HepG2 (cell line): ENCODE measurements around the gene FOXA3. TPM values are rescaled to one million over a fixed set of nuclear protein-coding genes. Genes with fewer than 3 reads are reported as not detected.
A peak's percentile ranks its signal among the peaks of the same experiment; 100 is the strongest.

ENCODE experiments used
- AKAP8 ChIP-seq: sonication (generic); formaldehyde crosslinking; IDR thresholded peaks from 2 replicates; pipeline ENCODE4 v1.5.1; 2020; ENCODE audit warnings: mild to moderate bottlenecking, missing genetic modification reagents
- ELF3 ChIP-seq: IDR thresholded peaks from 2 replicates; pipeline ENCODE4 v1.6.1; 2016; ENCODE audit warnings: missing genetic modification reagents, missing compliant biosample characterization
- FOXK1 ChIP-seq: sonication (generic); formaldehyde crosslinking; IDR thresholded peaks from 2 replicates; pipeline ENCODE4 v1.4.0; 2020; ENCODE audit warnings: low read depth, missing genetic modification reagents, borderline replicate concordance
- GABPA ChIP-seq, 2 experiments: IDR thresholded peaks; 2 replicates each; pipeline ENCODE4 v1.6.1; 2011 to 2016; ENCODE audit warnings: low read depth in 2 of 2, low read length in 1 of 2, missing biosample characterization in 1 of 2, missing genetic modification characterization in 1 of 2
- HDAC2 ChIP-seq: sonication (generic); formaldehyde crosslinking; IDR thresholded peaks from 2 replicates; pipeline ENCODE4 v1.4.0; 2020; ENCODE audit warnings: missing genetic modification reagents
- HNF4G ChIP-seq, 2 experiments: sonication (generic) in 1 of 2; formaldehyde crosslinking in 1 of 2; IDR thresholded peaks; 2 replicates each; pipeline versions ENCODE4 v1.4.0 to v1.6.1; 2011 to 2020; ENCODE audit warnings: borderline replicate concordance in 2 of 2, low read depth in 2 of 2, mild to moderate bottlenecking in 2 of 2, low read length in 1 of 2, missing genetic modification reagents in 1 of 2, moderate library complexity in 1 of 2
- HOXD1 ChIP-seq: sonication (generic); formaldehyde crosslinking; IDR thresholded peaks from 2 replicates; pipeline ENCODE4 v1.5.0; 2020; ENCODE audit warnings: missing genetic modification reagents
- MAZ ChIP-seq, 2 experiments: sonication (generic) in 1 of 2; formaldehyde crosslinking in 1 of 2; IDR thresholded peaks; 2 replicates each; pipeline versions ENCODE4 v1.5.0 to v1.6.1; 2012 to 2020; ENCODE audit warnings: low read depth in 2 of 2, mild to moderate bottlenecking in 2 of 2, borderline replicate concordance in 1 of 2, improper control_type of control experiment in 1 of 2, low read length in 1 of 2, missing genetic modification reagents in 1 of 2, moderate library complexity in 1 of 2
- MEIS1 ChIP-seq: sonication (generic); formaldehyde crosslinking; IDR thresholded peaks from 2 replicates; pipeline ENCODE4 v1.9.0; 2021; ENCODE audit warnings: mild to moderate bottlenecking, missing genetic modification reagents, moderate library complexity, borderline replicate concordance
- MTA1 ChIP-seq: sonication (generic); formaldehyde crosslinking; IDR thresholded peaks from 2 replicates; pipeline ENCODE4 v1.4.0; 2020; ENCODE audit warnings: missing genetic modification reagents, mild to moderate bottlenecking, borderline replicate concordance
- SP5 ChIP-seq: IDR thresholded peaks from 2 replicates; pipeline ENCODE4 v1.6.1; 2016; ENCODE audit warnings: low read depth, borderline replicate concordance
- XRCC5 ChIP-seq: fragments of 200-400 bp; formaldehyde crosslinking; optimal IDR thresholded peaks from 2 replicates; pipeline ENCODE3; 2017; ENCODE audit warnings: mild to moderate bottlenecking, low read length
- ZNF766 ChIP-seq: sonication (generic); formaldehyde crosslinking; IDR thresholded peaks from 2 replicates; pipeline ENCODE4 v1.5.0; 2020; ENCODE audit warnings: missing genetic modification reagents, borderline replicate concordance
- polyA plus RNA-seq, 8 experiments: library from polyadenylated mRNA; depleted of rRNA in 3 of 8; stranded (reverse) in 7 of 8; unstranded in 1 of 8; fragments of >200 nt; fragmentation: Illumina TruSeq in 4 of 8; extraction: Trizol in 4 of 8; gene quantifications; 2 replicates each; pipeline versions ENCODE4 v1.2.1 to v1.2.3, GENCODE V29; 2011 to 2016; ENCODE audit warnings: low read depth in 4 of 8, missing spikeins in 1 of 8, mixed read lengths in 1 of 8; ENCODE audit not compliant: insufficient read depth in 1 of 8
- total RNA-seq, 5 experiments: library from RNA; depleted of rRNA; stranded (reverse); fragments of >200 nt; fragmentation: Illumina TruSeq; extraction: Trizol; gene quantifications; 2 replicates each; pipeline ENCODE4 v1.2.3, GENCODE V29; 2016; ENCODE audit warnings: low read depth in 1 of 5
- TF ChIP-seq, protein P1 (sequence below): IDR thresholded peaks from 2 replicates; pipeline ENCODE4 v1.6.1; 2016; ENCODE audit warnings: missing compliant biosample characterization, missing genetic modification reagents, borderline replicate concordance
- TF ChIP-seq, protein P2 (sequence below): sonication (generic); formaldehyde crosslinking; IDR thresholded peaks from 2 replicates; pipeline ENCODE4 v1.4.0; 2020; ENCODE audit warnings: missing genetic modification reagents, borderline replicate concordance
- TF ChIP-seq, protein P3 (sequence below): IDR thresholded peaks from 2 replicates; pipeline ENCODE4 v1.6.1; 2016; ENCODE audit warnings: low read depth, control low read depth
- TF ChIP-seq, protein P4 (sequence below): sonication (generic); formaldehyde crosslinking; IDR thresholded peaks from 2 replicates; pipeline ENCODE4 v1.8.0; 2022; ENCODE audit warnings: missing genetic modification reagents, mild to moderate bottlenecking, borderline replicate concordance
- TF ChIP-seq, protein P5 (sequence below): IDR thresholded peaks from 2 replicates; pipeline ENCODE4 v1.6.1; 2016; ENCODE audit warnings: missing genetic modification reagents, missing compliant biosample characterization

FOXA3 gene
- total and polyA plus RNA-seq, 2 of the 13 experiments (the other 11 are each of a cell fraction or from before 2014, with no cell fraction given): 29.8 to 47.6 TPM

DNA sequence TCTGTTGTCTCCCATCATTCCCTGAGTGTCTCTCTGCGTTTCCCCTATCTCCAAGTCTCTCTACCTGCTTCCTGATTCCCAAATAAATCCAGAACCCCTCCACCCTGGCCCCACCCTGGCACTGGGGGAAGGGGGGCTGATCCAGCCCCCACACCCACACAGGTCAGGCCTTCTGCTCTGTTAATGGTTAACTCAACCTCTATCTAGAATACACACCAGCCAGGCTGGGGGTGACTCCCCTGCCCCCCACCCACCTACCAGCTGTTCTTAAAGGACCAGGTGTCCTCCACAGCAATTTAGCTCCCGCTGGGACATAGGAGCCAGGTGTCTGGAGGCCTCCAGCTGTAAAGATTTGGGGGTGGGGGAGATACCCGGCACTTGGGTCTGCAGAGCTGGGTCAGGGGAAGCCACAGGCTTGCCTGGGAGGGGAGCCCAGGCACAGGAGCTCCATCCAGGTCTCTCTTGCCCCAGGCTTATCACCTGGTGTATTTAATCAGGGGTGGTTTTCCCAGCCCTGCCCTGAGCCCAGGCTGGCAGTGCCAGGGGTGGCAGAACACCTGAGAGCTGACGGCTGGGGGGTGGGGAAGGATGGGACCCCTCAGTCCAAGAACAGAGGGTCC, 17.9 kb downstream of the FOXA3 start (continued):
- TF ChIP-seq HDAC2 (CRISPR knock-in tag): peak; percentile 79
- TF ChIP-seq ZNF766 (CRISPR knock-in tag): 0 out of 2 replicates have a peak, but pooled peaks have one; percentile 33
- 0 out of 2 replicates have a peak, but pooled peaks have one; percentile 38 for TF ChIP-seq HOXD1 (CRISPR knock-in tag)
- peak; percentile 93 for TF ChIP-seq MAZ (IDR thresholded peaks at IDR 0.05; ENCODE audit: borderline replicate concordance, low read depth, low read length)
- peak; percentile 82; the same call in 1 of the 2 replicates for TF ChIP-seq MAZ (CRISPR knock-in tag; IDR thresholded peaks at IDR 0.05; ENCODE audit: low read depth)
- TF ChIP-seq, protein P1, sequence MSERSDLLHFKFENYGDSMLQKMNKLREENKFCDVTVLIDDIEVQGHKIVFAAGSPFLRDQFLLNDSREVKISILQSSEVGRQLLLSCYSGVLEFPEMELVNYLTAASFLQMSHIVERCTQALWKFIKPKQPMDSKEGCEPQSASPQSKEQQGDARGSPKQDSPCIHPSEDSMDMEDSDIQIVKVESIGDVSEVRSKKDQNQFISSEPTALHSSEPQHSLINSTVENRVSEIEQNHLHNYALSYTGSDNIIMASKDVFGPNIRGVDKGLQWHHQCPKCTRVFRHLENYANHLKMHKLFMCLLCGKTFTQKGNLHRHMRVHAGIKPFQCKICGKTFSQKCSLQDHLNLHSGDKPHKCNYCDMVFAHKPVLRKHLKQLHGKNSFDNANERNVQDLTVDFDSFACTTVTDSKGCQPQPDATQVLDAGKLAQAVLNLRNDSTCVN: peak; percentile 77; the same call in 1 of the 2 replicates
- peak; percentile 56; the same call in 1 of the 2 replicates for TF ChIP-seq HNF4G (IDR thresholded peaks at IDR 0.05; ENCODE audit: borderline replicate concordance, low read depth, low read length)
- no peak for TF ChIP-seq HNF4G (CRISPR knock-in tag; IDR thresholded peaks at IDR 0.05; ENCODE audit: borderline replicate concordance, low read depth)
- TF ChIP-seq, protein P2, sequence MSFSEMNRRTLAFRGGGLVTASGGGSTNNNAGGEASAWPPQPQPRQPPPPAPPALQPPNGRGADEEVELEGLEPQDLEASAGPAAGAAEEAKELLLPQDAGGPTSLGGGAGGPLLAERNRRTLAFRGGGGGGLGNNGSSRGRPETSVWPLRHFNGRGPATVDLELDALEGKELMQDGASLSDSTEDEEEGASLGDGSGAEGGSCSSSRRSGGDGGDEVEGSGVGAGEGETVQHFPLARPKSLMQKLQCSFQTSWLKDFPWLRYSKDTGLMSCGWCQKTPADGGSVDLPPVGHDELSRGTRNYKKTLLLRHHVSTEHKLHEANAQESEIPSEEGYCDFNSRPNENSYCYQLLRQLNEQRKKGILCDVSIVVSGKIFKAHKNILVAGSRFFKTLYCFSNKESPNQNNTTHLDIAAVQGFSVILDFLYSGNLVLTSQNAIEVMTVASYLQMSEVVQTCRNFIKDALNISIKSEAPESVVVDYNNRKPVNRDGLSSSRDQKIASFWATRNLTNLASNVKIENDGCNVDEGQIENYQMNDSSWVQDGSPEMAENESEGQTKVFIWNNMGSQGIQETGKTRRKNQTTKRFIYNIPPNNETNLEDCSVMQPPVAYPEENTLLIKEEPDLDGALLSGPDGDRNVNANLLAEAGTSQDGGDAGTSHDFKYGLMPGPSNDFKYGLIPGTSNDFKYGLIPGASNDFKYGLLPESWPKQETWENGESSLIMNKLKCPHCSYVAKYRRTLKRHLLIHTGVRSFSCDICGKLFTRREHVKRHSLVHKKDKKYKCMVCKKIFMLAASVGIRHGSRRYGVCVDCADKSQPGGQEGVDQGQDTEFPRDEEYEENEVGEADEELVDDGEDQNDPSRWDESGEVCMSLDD: peak; percentile 94
- TF ChIP-seq GABPA (IDR thresholded peaks at IDR 0.05; ENCODE audit: low read depth, low read length): no peak
- 0 out of 2 replicates have a peak, but pooled peaks have one; percentile 39 for TF ChIP-seq GABPA (CRISPR knock-in tag; IDR thresholded peaks at IDR 0.05; ENCODE audit: low read depth)
- TF ChIP-seq ELF3 (CRISPR knock-in tag): peak; percentile 66
- no peak for TF ChIP-seq MTA1 (CRISPR knock-in tag)
- peak; percentile 21 for TF ChIP-seq AKAP8 (CRISPR knock-in tag)
- TF ChIP-seq, protein P3, sequence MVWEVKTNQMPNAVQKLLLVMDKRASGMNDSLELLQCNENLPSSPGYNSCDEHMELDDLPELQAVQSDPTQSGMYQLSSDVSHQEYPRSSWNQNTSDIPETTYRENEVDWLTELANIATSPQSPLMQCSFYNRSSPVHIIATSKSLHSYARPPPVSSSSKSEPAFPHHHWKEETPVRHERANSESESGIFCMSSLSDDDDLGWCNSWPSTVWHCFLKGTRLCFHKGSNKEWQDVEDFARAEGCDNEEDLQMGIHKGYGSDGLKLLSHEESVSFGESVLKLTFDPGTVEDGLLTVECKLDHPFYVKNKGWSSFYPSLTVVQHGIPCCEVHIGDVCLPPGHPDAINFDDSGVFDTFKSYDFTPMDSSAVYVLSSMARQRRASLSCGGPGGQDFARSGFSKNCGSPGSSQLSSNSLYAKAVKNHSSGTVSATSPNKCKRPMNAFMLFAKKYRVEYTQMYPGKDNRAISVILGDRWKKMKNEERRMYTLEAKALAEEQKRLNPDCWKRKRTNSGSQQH (CRISPR knock-in tag): 0 out of 2 replicates have a peak, but pooled peaks have one; percentile 57
- TF ChIP-seq MEIS1 (CRISPR knock-in tag): peak; percentile 14; the same call in 1 of the 2 replicates
- peak; percentile 79 for TF ChIP-seq XRCC5
- TF ChIP-seq, protein P4, sequence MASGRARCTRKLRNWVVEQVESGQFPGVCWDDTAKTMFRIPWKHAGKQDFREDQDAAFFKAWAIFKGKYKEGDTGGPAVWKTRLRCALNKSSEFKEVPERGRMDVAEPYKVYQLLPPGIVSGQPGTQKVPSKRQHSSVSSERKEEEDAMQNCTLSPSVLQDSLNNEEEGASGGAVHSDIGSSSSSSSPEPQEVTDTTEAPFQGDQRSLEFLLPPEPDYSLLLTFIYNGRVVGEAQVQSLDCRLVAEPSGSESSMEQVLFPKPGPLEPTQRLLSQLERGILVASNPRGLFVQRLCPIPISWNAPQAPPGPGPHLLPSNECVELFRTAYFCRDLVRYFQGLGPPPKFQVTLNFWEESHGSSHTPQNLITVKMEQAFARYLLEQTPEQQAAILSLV: peak; percentile 63; the same call in 1 of the 2 replicates
- peak; percentile 81; the same call in 1 of the 2 replicates for TF ChIP-seq SP5 (CRISPR knock-in tag)
- TF ChIP-seq, protein P5, sequence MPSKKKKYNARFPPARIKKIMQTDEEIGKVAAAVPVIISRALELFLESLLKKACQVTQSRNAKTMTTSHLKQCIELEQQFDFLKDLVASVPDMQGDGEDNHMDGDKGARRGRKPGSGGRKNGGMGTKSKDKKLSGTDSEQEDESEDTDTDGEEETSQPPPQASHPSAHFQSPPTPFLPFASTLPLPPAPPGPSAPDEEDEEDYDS (CRISPR knock-in tag): peak; percentile 90
- TF ChIP-seq FOXK1 (CRISPR knock-in tag): peak; percentile 53; the same call in 1 of the 2 replicates
